GM20000 (cell line): ENCODE results near the gene FGF4.
"Not testable (repeated sequence)": the region's sequence is repeated elsewhere in the genome, so short reads cannot be mapped to it uniquely, and the experiment has no call there.

Source experiments
- DNase-seq: peaks from one replicate; pipeline ENCODE4 v3.0.0; 2012; ENCODE audit warnings: low spot score
- CTCF ChIP-seq: IDR thresholded peaks from 2 replicates; pipeline ENCODE4 v1.5.1; 2012; ENCODE audit warnings: mild to moderate bottlenecking, control low read depth; ENCODE audit errors: extremely low read depth, missing control alignments

The FGF4 gene

GRCh38 chr11:69765498-69765995 lies 9.6 kb downstream of the FGF4 start:
- DNase-seq: no peak
- TF ChIP-seq CTCF: no peak

- not testable (repeated sequence) for DNase-seq
Observed at GRCh38 chr11:69764918-69765317, 10.2 kb downstream of the FGF4 start.

- no peak for DNase-seq
Observed at GRCh38 chr11:69760319-69760718, 14.8 kb downstream of the FGF4 start.

GRCh38 chr11:69752890-69753289 lies 22.3 kb downstream of the FGF4 start:
- no peak for TF ChIP-seq CTCF
- no peak for DNase-seq

More at GRCh38 chr11:69760319-69760718, 14.8 kb downstream of the FGF4 start:
- no peak for TF ChIP-seq CTCF

- TF ChIP-seq CTCF: no peak
- no peak for DNase-seq
Observed at GRCh38 chr11:69750875-69751597, 24.1 kb downstream of the FGF4 start.

GRCh38 chr11:69750108-69750850 lies 24.9 kb downstream of the FGF4 start:
- no peak for TF ChIP-seq CTCF
- DNase-seq: no peak

GRCh38 chr11:69748637-69749036 lies 26.5 kb downstream of the FGF4 start:
- no peak for TF ChIP-seq CTCF
- no peak for DNase-seq
